OCI-LY7 (cell line): ENCODE measurements around the gene VEZF1. TPM values are rescaled to one million over a fixed set of nuclear protein-coding genes. Genes with fewer than 3 reads are reported as not detected.

Experiments used
- BruUV-seq: library from RNA; stranded (reverse); fragments of 400-500 nt; replicated peaks from 2 replicates; lab custom pipeline; 2021; lab: Mats Ljungman, UMichigan
- CTCF ChIA-PET: fragments of 300-600 bp; sonication (Branson Sonifier 250); formaldehyde crosslinking; loops from one replicate; lab custom pipeline; 2022; ENCODE audit warnings: antibody characterized with exemption; ENCODE audit not compliant: unreplicated experiment; lab: Charles Lee
- POLR2A ChIA-PET: fragments of 300-600 bp; sonication (Branson Sonifier 250); formaldehyde crosslinking; loops from one replicate; lab custom pipeline; 2022; ENCODE audit warnings: antibody characterized with exemption; lab: Charles Lee
- DNase-seq: peaks from one replicate; pipeline ENCODE4 v3.0.0-alpha.2; 2015; ENCODE audit warnings: low spot score
- H2AFZ ChIP-seq: fragments of 200-600 bp; sonication (generic), shearing (Covaris generic); 2 replicates; pipeline ENCODE4 v1.6.1; 2014; ENCODE audit warnings: mild to moderate bottlenecking, antibody characterized with exemption, low read length, moderate library complexity
- H3K27ac ChIP-seq: fragments of 200-600 bp; sonication (generic); 2 replicates; pipeline ENCODE4 v1.5.1; 2014; ENCODE audit warnings: mixed run types, low read depth, mild to moderate bottlenecking, moderate library complexity, low read length, inconsistent platforms; ENCODE audit not compliant: poor library complexity, severe bottlenecking
- H3K36me3 ChIP-seq: fragments of 200-600 bp; sonication (generic); 2 replicates; pipeline ENCODE4 v1.6.1; 2014; ENCODE audit warnings: mild to moderate bottlenecking, antibody characterized with exemption, low read length, moderate library complexity, mixed read lengths; ENCODE audit not compliant: insufficient read depth
- H3K4me1 ChIP-seq: fragments of 200-600 bp; sonication (generic); 2 replicates; pipeline ENCODE4 v1.5.1; 2014; ENCODE audit warnings: mild to moderate bottlenecking, low read length; ENCODE audit not compliant: insufficient read depth, poor library complexity, severe bottlenecking
- H3K4me2 ChIP-seq: fragments of 200-600 bp; sonication (generic); 2 replicates; pipeline ENCODE4 v1.6.1; 2014; ENCODE audit warnings: mild to moderate bottlenecking, low read length
- H3K4me3 ChIP-seq: fragments of 200-600 bp; sonication (generic); 2 replicates; pipeline ENCODE4 v1.5.1; 2014; ENCODE audit warnings: mild to moderate bottlenecking, low read depth, low read length; ENCODE audit not compliant: poor library complexity, severe bottlenecking
- H3K79me2 ChIP-seq: fragments of 200-600 bp; sonication (generic); 2 replicates; pipeline ENCODE4 v1.6.1; 2016; ENCODE audit warnings: low read depth, mild to moderate bottlenecking, low read length, moderate library complexity, mixed read lengths; ENCODE audit not compliant: insufficient read depth
- H3K9me2 ChIP-seq: fragments of 200-600 bp; sonication (generic); 2 replicates; pipeline ENCODE4 v1.6.1; 2016; ENCODE audit warnings: mild to moderate bottlenecking, low read length, mixed read lengths; ENCODE audit not compliant: insufficient read depth
- H3K9me3 ChIP-seq: fragments of 200-600 bp; sonication (generic); 2 replicates; pipeline ENCODE4 v1.6.1; 2014; ENCODE audit warnings: mild to moderate bottlenecking, mixed run types, low read length, mixed read lengths
- H4K20me1 ChIP-seq: fragments of 200-600 bp; sonication (generic); 2 replicates; pipeline ENCODE4 v1.6.1; 2014; ENCODE audit warnings: mild to moderate bottlenecking, antibody characterized with exemption, low read length, moderate library complexity, mixed read lengths; ENCODE audit not compliant: insufficient read depth
- CTCF ChIP-seq: fragments of 200-600 bp; sonication (generic); conservative IDR thresholded peaks from 2 replicates; pipeline ENCODE4 v1.5.1; 2014; ENCODE audit warnings: mild to moderate bottlenecking, antibody characterized with exemption, low read length, moderate library complexity, mixed read lengths
- EZH2phosphoT487 ChIP-seq: fragments of 200-600 bp; sonication (generic); IDR thresholded peaks from 2 replicates; pipeline ENCODE4 v1.6.1; 2018; ENCODE audit warnings: low read depth, borderline replicate concordance, mild to moderate bottlenecking, mixed run types, antibody characterized with exemption, low read length, moderate library complexity, mixed read lengths
- intact Hi-C: fragments of 100-400 bp; cut with micrococcal nuclease; formaldehyde crosslinking; loops from one replicate; pipeline ENCODE4 v1.10.0; 2022; ENCODE audit not compliant: unreplicated experiment
- total RNA-seq, 2 experiments: library from RNA; depleted of rRNA in 1 of 2; stranded (reverse); fragments of >200 nt in 1 of 2; shearing (Covaris generic) in 1 of 2; gene quantifications; 2 replicates each; pipeline ENCODE4 v1.2.3, GENCODE V29; 2014 to 2022

Gene VEZF1
- total RNA-seq, 2 experiments from 2014 or later, result 22.6 to 35.4 TPM

GRCh38 chr17:57928928-57929327 is 59.1 kb downstream of the VEZF1 start:
- H3K36me3 ChIP-seq, result no peaks in the 10 kb centered on the region
- no peaks in the 10 kb centered on the region for H3K79me2 ChIP-seq
- H3K4me2 ChIP-seq, result no peak overlapping the region
- no peaks in the 10 kb centered on the region for H3K4me1 ChIP-seq
- H3K27ac ChIP-seq, result no peak overlapping the region
- POLR2A ChIA-PET, result no interaction called here
- no peaks in the 10 kb centered on the region for H3K9me2 ChIP-seq
- no peaks in the 10 kb centered on the region for H4K20me1 ChIP-seq
- H3K4me3 ChIP-seq, result no peak overlapping the region
- no TSS peak for BruUV-seq
- no peak overlapping the region for H2AFZ ChIP-seq
- CTCF ChIA-PET, result no interaction called here
- no peaks in the 10 kb centered on the region for H3K9me3 ChIP-seq
- TF ChIP-seq EZH2phosphoT487, result no peak
- TF ChIP-seq CTCF, result no peak
- no peak for DNase-seq
- intact Hi-C loops, result no loop called here

GRCh38 chr17:57927048-57927723 is 60.9 kb downstream of the VEZF1 start:
- CTCF ChIA-PET, result no interaction called here
- Histone ChIP-seq H3K4me2 (no peak overlapping the region), H3K27ac (no peak overlapping the region), H3K9me2 (no peaks in the 10 kb centered on the region), H3K79me2 (no peaks in the 10 kb centered on the region), H3K9me3 (no peaks in the 10 kb centered on the region), H3K4me3 (no peak overlapping the region), H2AFZ (no peak overlapping the region), H3K4me1 (no peaks in the 10 kb centered on the region), H3K36me3 (no peaks in the 10 kb centered on the region), H4K20me1 (no peaks in the 10 kb centered on the region)
- no peak for TF ChIP-seq CTCF
- no peak for TF ChIP-seq EZH2phosphoT487
- intact Hi-C loops, result no loop called here
- DNase-seq, result no peak
- no TSS peak for BruUV-seq
- POLR2A ChIA-PET, result interaction anchor here (0.7 kb wide), 1 partner anchor 10 kb away, joined by 3 read pairs; no protein-coding TSS in a partner anchor

- DNase-seq, result no peak
- no TSS peak for BruUV-seq
- Histone ChIP-seq H4K20me1 (no peaks in the 10 kb centered on the region), H3K9me2 (no peaks in the 10 kb centered on the region), H2AFZ (no peak overlapping the region), H3K4me2 (no peak overlapping the region), H3K9me3 (no peaks in the 10 kb centered on the region), H3K27ac (no peak overlapping the region), H3K36me3 (no peaks in the 10 kb centered on the region), H3K4me1 (no peaks in the 10 kb centered on the region), H3K79me2 (no peaks in the 10 kb centered on the region), H3K4me3 (no peak overlapping the region)
- no peak for TF ChIP-seq CTCF
- TF ChIP-seq EZH2phosphoT487, result no peak
- ChIA-PET CTCF (no interaction called here), POLR2A (no interaction called here)
- intact Hi-C loops, result no loop called here
Observed at GRCh38 chr17:57926723-57927047, 61.4 kb downstream of the VEZF1 start.
